IPS-18c (cell line): ENCODE measurements around the gene CDH23.

Experiments used
- H3K4me3 ChIP-seq: 2 replicates; pipeline ENCODE4 v1.7.0; 2013; ENCODE audit warnings: low read depth, mild to moderate bottlenecking, low read length, moderate library complexity; ENCODE audit not compliant: insufficient read depth
- H3K9me3 ChIP-seq: one replicate; pipeline ENCODE4 v1.6.1; 2013; ENCODE audit warnings: mild to moderate bottlenecking, low read length, moderate library complexity; ENCODE audit not compliant: control insufficient read depth, insufficient read depth

Gene CDH23

GRCh38 chr10:71780719-71781118 is 384.0 kb downstream of the CDH23 start:
- Histone ChIP-seq H3K9me3 (peaks cover 4% of the 10 kb centered on the region), H3K4me3 (no peak overlapping the region)

DNA sequence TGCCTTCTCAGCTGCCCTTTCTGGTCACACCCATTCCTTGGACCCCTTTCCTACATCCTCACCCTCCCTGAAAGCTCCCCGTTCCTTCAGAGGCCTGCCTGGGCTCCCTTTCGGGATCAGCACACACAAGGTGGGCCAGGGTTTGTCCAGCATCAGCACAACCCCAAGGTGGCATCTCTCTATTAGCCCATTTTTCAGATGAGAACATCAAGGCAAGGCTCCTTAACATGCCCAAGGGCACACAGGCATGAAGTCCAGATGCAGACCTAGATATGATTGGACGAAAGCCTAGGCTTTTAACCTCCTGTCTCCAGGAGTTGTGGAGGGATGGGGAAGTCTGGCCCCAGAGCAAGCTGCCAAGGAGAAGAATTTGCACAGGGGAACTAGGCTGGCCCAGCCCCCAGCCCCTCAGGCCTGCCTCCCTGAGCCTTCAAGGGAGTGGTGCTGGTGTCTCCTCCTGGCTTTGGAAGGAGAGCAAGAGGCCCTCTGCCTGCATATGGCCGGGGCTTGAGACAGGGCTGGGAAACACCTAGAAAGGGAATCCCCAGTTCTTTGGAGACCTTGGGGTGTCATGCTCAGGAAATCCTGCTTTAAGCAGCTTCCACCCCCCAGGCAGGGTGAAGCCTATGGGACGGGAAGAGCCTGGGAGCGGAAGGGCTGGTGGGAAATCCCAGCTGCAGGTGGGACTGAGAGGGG is 385.6 kb downstream of the CDH23 start:
- Histone ChIP-seq H3K9me3 (no peaks in the 10 kb centered on the region), H3K4me3 (no peak overlapping the region)

GRCh38 chr10:71782917-71783490 is 386.3 kb downstream of the CDH23 start:
- H3K4me3 ChIP-seq = no peak overlapping the region

DNA sequence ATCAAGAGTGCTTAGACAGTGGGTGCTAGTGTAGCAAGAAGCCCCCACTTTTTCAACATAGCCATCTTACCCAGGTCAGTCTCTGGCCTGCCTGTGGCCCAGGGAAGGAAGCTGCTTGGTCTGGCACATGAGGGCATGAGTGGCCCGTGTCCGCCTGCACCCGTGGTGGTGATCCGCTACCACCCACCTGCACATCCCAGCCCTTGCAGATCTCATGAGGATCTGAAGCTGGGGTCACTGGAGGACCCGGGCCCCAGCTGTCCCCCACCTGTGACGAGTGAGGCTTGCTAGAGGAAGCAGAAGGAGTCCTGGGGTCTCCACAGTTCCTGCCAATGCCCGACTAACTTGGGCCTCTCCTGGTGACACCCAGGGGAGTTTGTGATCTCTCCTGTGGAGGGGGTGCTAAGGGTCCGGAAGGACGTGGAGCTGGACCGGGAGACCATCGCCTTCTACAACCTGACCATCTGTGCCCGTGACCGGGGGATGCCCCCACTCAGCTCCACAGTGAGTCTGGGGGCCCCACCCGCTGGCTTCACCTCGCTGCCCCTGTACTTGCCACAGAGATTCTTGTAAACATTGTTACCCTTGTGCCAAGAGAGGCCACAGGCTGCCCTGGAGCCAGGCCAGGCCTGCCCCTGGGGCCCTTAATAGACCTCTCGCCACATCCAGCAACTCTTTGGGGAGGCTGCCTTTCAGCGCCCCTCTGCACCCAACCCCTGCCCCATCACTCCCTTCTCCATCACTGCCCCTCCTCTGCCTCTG is 387.4 kb downstream of the CDH23 start:
- no peak overlapping the region for H3K4me3 ChIP-seq
- no peaks in the 10 kb centered on the region for H3K9me3 ChIP-seq

More at GRCh38 chr10:71782917-71783490, 386.3 kb downstream of the CDH23 start:
- H3K9me3 ChIP-seq = no peaks in the 10 kb centered on the region

DNA sequence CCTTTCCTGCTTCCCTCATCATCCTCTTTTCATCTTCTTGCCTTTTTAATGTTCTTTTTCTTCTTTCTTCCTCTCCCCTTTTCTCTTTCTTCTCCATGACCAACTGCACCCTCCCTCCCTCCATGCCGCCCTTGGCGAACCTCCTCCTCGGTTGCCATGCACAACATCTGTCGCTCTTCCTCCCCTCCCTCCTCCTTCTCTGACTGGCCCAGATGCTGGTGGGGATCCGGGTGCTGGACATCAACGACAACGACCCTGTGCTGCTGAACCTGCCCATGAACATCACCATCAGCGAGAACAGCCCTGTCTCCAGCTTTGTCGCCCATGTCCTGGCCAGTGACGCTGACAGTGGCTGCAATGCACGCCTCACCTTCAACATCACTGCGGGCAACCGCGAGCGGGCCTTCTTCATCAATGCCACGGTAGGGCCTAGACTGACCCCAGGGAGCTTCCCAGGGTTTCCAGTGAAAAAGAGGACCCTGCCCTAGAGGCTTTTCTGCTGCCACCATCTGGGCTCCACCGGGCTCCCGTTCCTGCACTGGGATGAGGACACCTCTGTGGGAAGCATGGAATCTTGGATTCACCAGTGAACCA is 388.1 kb downstream of the CDH23 start:
- Histone ChIP-seq H3K4me3 (no peak overlapping the region), H3K9me3 (no peaks in the 10 kb centered on the region)

DNA sequence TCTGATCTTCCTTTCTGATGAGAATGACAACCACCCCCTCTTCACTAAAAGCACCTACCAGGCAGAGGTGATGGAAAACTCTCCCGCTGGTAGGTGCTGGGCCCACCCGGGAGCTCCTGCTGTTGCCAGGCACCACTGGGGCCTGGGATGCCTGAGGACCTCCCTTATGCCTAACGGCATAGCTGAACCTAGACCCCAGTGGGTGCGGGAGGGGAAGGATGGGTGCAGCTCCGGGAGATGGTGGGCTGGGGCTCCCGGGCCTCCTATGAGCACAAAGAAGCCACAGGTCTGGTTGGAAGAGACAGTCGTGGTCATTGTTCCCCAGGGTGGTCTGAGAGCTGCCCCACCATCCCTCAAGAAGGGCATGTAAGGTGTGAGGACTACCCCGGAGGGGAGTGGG is 392.2 kb downstream of the CDH23 start:
- H3K9me3 ChIP-seq = no peaks in the 10 kb centered on the region
- H3K4me3 ChIP-seq = no peak overlapping the region

DNA sequence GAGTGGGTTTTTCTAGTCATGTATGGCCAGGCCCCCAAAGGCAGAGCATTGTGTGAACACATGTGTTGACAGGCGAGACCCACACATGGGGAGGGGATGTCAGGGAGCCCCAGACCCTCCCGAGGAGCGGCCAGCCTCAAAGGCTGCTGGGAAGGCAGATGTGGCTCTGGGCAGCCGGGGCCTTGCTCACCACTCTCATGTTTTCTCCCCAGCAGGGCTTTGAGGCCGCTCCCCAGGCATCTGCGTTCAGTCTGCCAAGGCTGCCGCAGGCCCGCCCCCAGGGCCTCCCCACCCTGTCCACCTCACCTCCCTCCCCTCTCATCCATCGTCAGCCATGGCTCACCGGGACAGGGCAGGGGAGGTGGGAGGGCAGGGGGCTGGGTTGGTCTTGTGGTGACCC is 393.2 kb downstream of the CDH23 start:
- Histone ChIP-seq H3K9me3 (no peaks in the 10 kb centered on the region), H3K4me3 (no peak overlapping the region)

DNA sequence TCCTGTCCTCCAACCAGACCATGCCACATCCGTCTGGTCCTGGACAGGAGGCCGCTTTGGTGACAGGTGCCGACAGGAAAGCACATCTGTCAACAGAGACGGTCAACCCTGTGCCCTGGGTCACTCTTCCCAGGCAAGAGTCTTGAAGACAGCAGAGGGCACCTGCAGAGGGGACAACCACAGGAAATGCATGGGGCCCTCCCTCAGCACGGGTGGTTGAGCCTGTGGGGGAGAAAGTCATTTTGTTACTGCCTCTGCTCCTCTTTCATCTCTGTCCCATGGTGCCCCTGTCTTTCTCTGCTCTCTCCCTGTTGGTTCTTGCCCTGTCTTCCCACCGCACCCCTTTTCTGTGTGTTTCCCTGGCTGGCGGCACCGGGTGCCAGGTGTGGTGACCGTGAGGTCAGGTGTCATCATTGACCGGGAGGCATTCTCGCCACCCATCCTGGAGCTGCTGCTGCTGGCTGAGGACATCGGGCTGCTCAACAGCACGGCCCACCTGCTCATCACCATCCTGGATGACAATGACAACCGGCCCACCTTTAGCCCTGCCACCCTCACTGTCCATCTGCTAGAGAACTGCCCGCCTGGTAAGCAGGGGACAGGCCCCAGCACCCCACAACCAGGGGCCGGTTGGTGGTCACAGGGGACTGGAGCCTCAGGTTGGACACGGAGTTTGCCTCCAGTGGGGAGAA is 394.2 kb downstream of the CDH23 start:
- H3K4me3 ChIP-seq = no peak overlapping the region
- no peaks in the 10 kb centered on the region for H3K9me3 ChIP-seq

DNA sequence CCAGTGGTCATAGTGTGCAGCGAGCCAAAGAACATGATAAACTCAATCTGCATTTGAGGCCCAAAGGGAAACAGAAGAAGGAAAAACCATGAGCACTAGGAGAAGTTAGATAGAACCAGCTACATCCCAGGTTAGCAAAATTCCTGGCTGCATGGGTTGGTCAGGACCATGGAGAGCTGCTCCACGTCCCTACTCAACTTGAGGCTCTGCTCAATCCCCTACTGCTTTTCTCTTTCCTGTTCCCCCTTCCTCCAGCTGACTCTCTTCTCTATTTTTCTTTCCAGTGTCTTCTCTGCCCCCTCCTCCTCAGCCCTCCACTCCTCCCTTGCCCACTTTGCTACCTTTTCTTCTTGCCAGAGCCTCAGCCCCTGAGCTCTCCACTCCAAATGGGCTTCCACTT is 398.5 kb downstream of the CDH23 start:
- H3K4me3 ChIP-seq = no peak overlapping the region
- no peaks in the 10 kb centered on the region for H3K9me3 ChIP-seq

- no peaks in the 10 kb centered on the region for H3K9me3 ChIP-seq
- no peak overlapping the region for H3K4me3 ChIP-seq
Observed at GRCh38 chr10:71796749-71797405, 400.2 kb downstream of the CDH23 start.

DNA sequence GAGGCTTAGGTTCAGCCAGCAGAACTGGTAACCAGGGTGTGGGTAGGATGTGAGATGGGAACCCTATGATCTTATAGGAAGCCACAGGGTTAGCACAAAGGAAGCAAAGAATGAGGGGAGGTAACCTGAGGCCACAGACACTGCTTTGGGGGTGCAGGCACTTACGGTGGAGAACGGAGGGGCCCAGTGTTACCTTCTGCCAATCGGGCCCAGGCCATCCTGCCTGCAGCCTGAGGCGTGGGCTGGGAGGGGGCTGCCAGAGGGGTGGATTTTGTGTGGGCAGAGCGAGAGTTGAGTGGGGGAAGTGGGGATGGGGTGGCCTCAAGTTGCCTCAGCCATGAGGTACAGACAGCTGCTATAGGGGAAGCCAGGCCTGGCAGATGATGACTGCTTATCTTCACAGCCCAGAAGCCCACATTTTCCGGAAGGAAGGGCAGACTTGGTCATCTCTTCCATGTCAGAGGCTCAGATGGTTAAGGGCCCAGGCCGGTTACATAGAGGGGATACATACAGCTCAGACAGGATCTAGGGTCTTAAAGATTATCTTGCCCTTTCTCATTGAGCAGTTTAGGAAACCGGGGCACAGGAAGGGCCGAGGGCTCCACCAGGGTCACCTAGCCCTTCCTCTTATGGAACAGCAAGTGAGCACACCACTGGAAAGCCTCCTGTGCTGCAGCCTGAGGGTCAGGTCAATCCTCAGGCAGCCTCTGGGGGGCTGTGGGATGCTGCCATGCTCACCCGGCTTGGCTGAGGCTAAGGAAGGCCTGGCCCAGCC is 401.0 kb downstream of the CDH23 start:
- Histone ChIP-seq H3K9me3 (no peaks in the 10 kb centered on the region), H3K4me3 (no peak overlapping the region)

- H3K9me3 ChIP-seq = no peaks in the 10 kb centered on the region
- H3K4me3 ChIP-seq = no peak overlapping the region
Observed at GRCh38 chr10:71798308-71798624, 401.5 kb downstream of the CDH23 start.

GRCh38 chr10:71799112-71799511 is 402.4 kb downstream of the CDH23 start:
- H3K9me3 ChIP-seq = no peaks in the 10 kb centered on the region

DNA sequence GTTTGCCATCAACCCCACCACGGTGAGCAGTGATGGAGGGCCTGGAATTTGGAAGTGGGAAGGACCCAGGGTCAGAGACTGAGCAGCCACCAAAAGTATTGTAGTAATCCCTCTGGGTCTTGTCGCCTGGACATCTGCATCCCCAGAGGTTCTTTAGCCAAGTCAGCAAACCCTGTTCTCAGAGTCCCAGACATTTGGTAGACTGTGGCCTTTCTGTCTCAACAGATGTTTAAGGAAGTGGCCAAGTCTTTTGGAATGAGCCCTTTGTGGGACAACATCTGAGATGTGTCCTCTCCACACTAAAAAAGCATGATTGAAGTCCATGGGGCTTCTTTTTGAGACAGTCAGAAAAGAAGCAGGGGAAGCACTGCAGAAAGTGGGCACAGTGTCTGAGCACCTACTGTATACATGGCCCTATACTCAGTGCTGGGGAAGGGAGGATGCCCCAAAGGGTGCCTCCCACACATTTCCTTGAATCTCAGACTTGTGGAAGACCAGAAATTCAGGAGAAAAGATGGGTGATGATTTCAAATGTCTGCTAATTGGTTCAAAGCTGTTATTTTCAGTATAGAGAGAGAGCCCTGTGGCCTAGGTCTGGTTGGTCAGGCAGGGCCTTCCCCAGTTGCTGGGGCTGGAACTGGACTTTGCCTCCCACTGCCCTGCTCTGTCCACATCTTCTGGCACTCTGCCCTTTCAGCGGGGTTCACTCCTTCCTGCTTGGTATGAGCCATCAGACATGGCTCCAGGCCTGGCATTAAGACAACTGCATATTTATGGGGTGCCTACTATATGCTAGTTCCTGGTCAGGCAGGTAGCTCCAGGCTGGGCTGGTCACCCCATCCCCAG is 403.1 kb downstream of the CDH23 start:
- no peaks in the 10 kb centered on the region for H3K9me3 ChIP-seq
- no peak overlapping the region for H3K4me3 ChIP-seq

More at GRCh38 chr10:71799112-71799511, 402.4 kb downstream of the CDH23 start:
- no peak overlapping the region for H3K4me3 ChIP-seq

- H3K9me3 ChIP-seq = no peaks in the 10 kb centered on the region
- H3K4me3 ChIP-seq = no peak overlapping the region
Observed at GRCh38 chr10:71801361-71801760, 404.6 kb downstream of the CDH23 start.

- Histone ChIP-seq H3K9me3 (no peaks in the 10 kb centered on the region), H3K4me3 (no peak overlapping the region)
Observed at GRCh38 chr10:71802235-71802634, 405.5 kb downstream of the CDH23 start.
